HEK293 (cell line): ENCODE measurements around the gene GSPT1.
A peak's percentile ranks its signal among the peaks of the same experiment; 100 is the strongest.

Experiments used
- BCL11A ChIP-seq: fragments of 450-650 bp; formaldehyde crosslinking; IDR thresholded peaks from 2 replicates; pipeline ENCODE4 v1.5.1; 2016; ENCODE audit warnings: low read depth, missing biosample characterization, missing genetic modification characterization
- ZBTB8A ChIP-seq: fragments of 450-650 bp; formaldehyde crosslinking; IDR thresholded peaks from 2 replicates; pipeline ENCODE4 v1.5.1; 2016; ENCODE audit warnings: missing biosample characterization, missing genetic modification characterization
- ZNF138 ChIP-seq: fragments of 450-650 bp; formaldehyde crosslinking; IDR thresholded peaks from 2 replicates; pipeline ENCODE4 v1.5.1; 2016; ENCODE audit warnings: missing biosample characterization, missing genetic modification characterization, borderline replicate concordance
- TF ChIP-seq, protein P1 (sequence below): fragments of 450-650 bp; formaldehyde crosslinking; IDR thresholded peaks from 2 replicates; pipeline ENCODE4 v1.5.1; 2016; ENCODE audit warnings: missing biosample characterization, missing genetic modification characterization
- TF ChIP-seq, protein P2 (sequence below): fragments of 450-650 bp; formaldehyde crosslinking; conservative IDR thresholded peaks from 2 replicates; pipeline ENCODE4 v1.5.1; 2016; ENCODE audit warnings: low read depth, missing biosample characterization, missing genetic modification characterization

DNA sequence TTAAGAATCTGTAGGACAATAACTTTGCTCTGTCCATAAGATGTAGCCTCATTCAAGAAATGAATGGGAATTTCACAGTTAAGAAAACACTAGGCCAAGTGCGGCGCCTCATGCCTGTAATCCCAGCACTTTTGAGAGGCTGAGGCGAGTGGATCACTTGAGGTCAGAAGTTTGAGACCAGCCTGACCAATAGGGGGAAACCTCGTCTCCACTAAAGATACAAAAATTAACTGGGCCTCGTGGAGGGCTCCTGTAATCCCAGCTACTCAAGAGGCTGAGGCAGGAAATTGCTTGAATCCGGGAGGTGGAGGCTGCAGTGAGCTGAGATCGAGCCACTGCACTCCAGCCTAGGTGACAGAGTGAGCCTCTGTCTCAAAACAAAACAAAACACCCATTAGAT, 44.6 kb downstream of the GSPT1 start:
- TF ChIP-seq, protein P1, sequence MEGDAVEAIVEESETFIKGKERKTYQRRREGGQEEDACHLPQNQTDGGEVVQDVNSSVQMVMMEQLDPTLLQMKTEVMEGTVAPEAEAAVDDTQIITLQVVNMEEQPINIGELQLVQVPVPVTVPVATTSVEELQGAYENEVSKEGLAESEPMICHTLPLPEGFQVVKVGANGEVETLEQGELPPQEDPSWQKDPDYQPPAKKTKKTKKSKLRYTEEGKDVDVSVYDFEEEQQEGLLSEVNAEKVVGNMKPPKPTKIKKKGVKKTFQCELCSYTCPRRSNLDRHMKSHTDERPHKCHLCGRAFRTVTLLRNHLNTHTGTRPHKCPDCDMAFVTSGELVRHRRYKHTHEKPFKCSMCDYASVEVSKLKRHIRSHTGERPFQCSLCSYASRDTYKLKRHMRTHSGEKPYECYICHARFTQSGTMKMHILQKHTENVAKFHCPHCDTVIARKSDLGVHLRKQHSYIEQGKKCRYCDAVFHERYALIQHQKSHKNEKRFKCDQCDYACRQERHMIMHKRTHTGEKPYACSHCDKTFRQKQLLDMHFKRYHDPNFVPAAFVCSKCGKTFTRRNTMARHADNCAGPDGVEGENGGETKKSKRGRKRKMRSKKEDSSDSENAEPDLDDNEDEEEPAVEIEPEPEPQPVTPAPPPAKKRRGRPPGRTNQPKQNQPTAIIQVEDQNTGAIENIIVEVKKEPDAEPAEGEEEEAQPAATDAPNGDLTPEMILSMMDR (tag by site-specific recombination), result peak; percentile 59
- TF ChIP-seq BCL11A (tag by site-specific recombination) (no peak), ZBTB8A (no peak), ZNF138 (tag by site-specific recombination) (no peak)
- TF ChIP-seq, protein P2, sequence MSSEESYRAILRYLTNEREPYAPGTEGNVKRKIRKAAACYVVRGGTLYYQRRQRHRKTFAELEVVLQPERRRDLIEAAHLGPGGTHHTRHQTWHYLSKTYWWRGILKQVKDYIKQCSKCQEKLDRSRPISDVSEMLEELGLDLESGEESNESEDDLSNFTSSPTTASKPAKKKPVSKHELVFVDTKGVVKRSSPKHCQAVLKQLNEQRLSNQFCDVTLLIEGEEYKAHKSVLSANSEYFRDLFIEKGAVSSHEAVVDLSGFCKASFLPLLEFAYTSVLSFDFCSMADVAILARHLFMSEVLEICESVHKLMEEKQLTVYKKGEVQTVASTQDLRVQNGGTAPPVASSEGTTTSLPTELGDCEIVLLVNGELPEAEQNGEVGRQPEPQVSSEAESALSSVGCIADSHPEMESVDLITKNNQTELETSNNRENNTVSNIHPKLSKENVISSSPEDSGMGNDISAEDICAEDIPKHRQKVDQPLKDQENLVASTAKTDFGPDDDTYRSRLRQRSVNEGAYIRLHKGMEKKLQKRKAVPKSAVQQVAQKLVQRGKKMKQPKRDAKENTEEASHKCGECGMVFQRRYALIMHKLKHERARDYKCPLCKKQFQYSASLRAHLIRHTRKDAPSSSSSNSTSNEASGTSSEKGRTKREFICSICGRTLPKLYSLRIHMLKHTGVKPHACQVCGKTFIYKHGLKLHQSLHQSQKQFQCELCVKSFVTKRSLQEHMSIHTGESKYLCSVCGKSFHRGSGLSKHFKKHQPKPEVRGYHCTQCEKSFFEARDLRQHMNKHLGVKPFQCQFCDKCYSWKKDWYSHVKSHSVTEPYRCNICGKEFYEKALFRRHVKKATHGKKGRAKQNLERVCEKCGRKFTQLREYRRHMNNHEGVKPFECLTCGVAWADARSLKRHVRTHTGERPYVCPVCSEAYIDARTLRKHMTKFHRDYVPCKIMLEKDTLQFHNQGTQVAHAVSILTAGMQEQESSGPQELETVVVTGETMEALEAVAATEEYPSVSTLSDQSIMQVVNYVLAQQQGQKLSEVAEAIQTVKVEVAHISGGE, result no peak
